ENCODE data around the gene CCDC88A.

- TF ChIP-seq CTCF (IDR thresholded peaks at IDR 0.05) (no peak), POLR2AphosphoS5 (IDR thresholded peaks at IDR 0.05) (no peak)
Observed at GRCh38 chr2:55416786-55417568, 2.7 kb downstream of the CCDC88A start.
